Astrocyte of the cerebellum (primary cell): Measurements from ENCODE around the gene SLC22A12.

Experiments used
- DNase-seq: peaks from one replicate; pipeline ENCODE4 v3.0.0-alpha.2; 2011; ENCODE audit warnings: low read depth
- H3K4me3 ChIP-seq: 2 replicates; pipeline ENCODE4 v1.5.1; 2011; ENCODE audit warnings: mild to moderate bottlenecking, low read depth, low read length, moderate library complexity
- in situ Hi-C: cut with HindIII; loops from 2 replicates; pipeline ENCODE4 v1.10.0; 2017; ENCODE audit warnings: low sequenced_read_pairs
- TF ChIP-seq, protein P1 (sequence below): IDR thresholded peaks from 2 replicates; pipeline ENCODE4 v1.5.1; 2012; ENCODE audit warnings: low read length, low read depth, moderate library complexity, mild to moderate bottlenecking; ENCODE audit errors: missing control alignments

SLC22A12 gene

DNA sequence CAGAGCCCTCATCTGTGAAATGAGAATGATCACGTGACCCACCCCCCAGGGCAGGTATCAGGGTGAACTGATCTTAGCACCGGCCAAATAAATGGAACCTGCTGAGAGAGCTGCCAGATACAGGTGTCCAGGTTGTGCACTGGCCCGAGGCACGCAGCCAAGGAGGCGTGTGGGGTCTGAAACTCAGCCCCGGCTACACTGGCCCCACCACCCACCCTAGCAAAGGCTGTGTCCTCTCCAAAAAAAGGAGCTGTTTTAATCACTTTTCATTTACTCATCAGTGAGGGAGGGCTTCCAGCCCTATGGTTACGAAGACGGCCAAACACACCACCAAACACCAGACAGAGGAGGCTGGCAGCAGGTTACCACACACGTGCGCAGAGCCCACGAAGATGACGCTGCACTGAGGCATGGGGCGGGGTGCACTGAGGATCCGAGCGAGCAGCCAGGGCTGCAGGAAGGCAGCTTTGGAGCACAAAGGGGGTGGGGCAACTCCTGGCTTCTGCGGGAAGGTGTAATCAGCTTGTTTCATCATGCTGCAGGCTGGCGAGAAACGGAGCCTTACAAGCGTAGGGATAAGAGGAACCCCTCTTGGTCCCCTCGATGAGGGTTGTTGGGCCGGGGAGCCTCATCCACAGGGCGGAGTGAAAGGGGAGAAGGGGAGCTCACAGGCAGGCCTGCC lies 19.5 kb upstream of the SLC22A12 start:
- no peak for DNase-seq
- in situ Hi-C loops = no loop called here
- no peak overlapping the region for H3K4me3 ChIP-seq
- TF ChIP-seq, protein P1, sequence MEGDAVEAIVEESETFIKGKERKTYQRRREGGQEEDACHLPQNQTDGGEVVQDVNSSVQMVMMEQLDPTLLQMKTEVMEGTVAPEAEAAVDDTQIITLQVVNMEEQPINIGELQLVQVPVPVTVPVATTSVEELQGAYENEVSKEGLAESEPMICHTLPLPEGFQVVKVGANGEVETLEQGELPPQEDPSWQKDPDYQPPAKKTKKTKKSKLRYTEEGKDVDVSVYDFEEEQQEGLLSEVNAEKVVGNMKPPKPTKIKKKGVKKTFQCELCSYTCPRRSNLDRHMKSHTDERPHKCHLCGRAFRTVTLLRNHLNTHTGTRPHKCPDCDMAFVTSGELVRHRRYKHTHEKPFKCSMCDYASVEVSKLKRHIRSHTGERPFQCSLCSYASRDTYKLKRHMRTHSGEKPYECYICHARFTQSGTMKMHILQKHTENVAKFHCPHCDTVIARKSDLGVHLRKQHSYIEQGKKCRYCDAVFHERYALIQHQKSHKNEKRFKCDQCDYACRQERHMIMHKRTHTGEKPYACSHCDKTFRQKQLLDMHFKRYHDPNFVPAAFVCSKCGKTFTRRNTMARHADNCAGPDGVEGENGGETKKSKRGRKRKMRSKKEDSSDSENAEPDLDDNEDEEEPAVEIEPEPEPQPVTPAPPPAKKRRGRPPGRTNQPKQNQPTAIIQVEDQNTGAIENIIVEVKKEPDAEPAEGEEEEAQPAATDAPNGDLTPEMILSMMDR = no peak

DNA sequence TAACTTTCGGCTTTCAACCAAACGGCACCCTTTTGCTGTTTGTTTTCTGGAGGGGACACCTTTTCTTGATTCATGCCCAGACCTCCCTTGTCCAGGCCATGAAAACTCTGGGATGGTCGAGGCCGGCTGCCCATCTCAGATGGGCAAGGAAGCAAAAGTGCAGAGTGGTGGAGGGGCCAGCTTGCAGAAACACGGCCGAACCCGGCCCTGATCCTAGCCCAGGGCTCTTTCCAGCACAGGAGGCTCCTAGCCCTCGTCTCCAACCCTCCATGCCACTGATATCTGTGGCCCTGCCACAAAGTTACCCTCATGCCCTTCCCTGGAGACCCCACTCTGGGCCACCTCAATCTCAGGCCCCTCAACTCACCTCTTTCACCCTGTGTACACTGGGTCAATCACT lies 18.9 kb upstream of the SLC22A12 start:
- H3K4me3 ChIP-seq = no peak overlapping the region

DNA sequence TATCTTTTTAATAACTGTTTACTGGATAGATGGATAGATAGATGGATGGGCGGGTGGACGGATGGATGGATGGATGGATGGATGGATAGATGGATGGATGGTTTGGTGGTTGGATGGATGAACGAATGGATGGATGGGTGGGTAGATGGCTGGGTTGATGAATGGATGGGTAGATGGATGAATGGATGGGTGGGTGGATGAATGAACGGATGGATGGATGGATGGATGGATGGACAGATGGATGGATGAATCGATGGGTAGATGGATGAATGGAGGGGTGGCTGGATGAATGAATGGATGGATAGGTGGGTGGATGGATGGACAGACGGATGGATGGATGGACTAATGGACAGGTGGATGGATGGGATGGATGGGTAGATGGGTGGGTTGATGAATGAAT lies 13.8 kb upstream of the SLC22A12 start:
- no peak for DNase-seq
- TF ChIP-seq, protein P1 = no peak
- no peak overlapping the region for H3K4me3 ChIP-seq
- in situ Hi-C loops = no loop called here

More for the DNA sequence above, 18.9 kb upstream of the SLC22A12 start:
- DNase-seq = no peak
- TF ChIP-seq, protein P1 = no peak
- in situ Hi-C loops = no loop called here

DNA sequence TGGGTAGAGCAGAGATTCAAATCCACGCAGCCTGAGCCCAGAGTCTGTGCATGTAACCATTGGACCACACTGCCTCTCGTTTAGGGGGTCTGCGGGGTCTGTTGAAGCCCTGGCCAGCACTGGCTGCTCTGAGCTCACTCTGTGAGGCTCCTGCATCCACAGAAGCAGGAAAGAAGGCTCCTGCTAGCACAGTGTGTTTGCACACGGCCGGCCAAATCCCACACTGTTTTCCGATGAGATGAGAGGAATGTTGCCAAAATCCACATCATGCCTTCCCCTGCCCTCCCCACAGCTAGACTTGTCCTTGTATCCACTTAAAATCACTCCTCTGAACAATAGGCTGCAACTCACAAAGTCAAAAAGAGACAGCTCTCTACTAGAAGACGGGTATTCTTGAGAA lies 10.6 kb upstream of the SLC22A12 start:
- no peak for DNase-seq
- in situ Hi-C loops = no loop called here
- H3K4me3 ChIP-seq = no peak overlapping the region
- TF ChIP-seq, protein P1 = no peak

DNA sequence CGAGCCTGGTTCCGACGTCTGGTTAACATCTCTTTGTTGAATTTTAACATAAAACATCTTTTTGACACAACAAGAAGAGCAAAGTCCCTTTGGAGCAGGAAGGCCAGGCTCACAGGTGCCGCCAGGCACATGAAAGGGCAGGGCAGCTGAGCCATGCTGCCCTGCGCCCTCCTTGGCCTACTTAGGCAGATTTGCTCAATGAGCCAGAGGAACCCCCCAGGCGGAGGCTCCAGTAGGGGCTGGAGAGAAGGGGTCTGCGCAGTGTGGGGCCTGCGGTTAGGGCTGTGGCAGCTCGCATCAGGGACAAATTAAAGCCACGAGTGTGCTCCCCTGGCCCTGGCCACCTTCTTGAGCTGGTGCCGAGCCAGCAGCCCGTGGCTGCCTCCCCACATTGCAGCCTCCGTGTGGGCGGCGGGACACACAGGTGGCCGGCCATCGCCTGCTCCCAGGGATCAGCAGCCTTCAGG lies 9.9 kb upstream of the SLC22A12 start:
- H3K4me3 ChIP-seq = no peak overlapping the region
- TF ChIP-seq, protein P1 = no peak
- no peak for DNase-seq
- in situ Hi-C loops = no loop called here

DNA sequence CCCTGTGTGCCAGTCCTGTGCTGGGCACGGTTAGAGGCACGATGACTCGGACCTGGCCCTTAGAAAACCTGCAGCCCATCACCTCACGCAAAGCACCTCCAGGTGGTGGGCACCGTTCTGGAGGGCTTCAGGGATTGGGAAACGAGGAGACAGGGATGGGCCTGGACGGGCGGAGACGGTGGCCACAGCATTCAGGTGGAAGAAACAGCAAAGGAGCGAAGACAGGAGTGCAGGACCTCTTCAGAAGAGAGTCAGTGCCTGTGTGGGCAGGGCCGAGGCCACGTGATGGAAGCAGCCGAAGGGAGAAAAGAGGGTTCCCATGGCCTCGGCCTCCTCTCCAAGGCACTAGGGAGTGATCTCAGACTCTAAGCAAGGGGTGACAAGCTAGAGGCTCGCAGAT lies 8.1 kb upstream of the SLC22A12 start:
- TF ChIP-seq, protein P1 = no peak

More for the DNA sequence above, 8.1 kb upstream of the SLC22A12 start:
- DNase-seq = no peak
- no peak overlapping the region for H3K4me3 ChIP-seq
- in situ Hi-C loops = no loop called here
